Hepatocyte (in vitro differentiated cells): ENCODE data around the gene SUCLG2. TPM values are rescaled to one million over a fixed set of nuclear protein-coding genes. Genes with fewer than 3 reads are reported as not detected.

Experiments
- DNase-seq: peaks from one replicate; pipeline ENCODE4 v3.0.0-alpha.2; 2016; ENCODE audit warnings: low spot score
- H2AFZ ChIP-seq: fragments of 200-600 bp; sonication (generic); 2 replicates; pipeline ENCODE4 v1.6.0; 2016; ENCODE audit warnings: antibody characterized with exemption, mild to moderate bottlenecking
- H3K27ac ChIP-seq: fragments of 200-600 bp; sonication (generic); 2 replicates; pipeline ENCODE4 v1.5.1; 2016; ENCODE audit warnings: mild to moderate bottlenecking
- H3K27me3 ChIP-seq: fragments of 200-600 bp; sonication (generic); 2 replicates; pipeline ENCODE4 v1.6.1; 2016
- H3K36me3 ChIP-seq: fragments of 200-600 bp; sonication (generic); replicated peaks from 2 replicates; pipeline ENCODE4 v1.5.1; 2016; ENCODE audit warnings: low read depth; ENCODE audit not compliant: insufficient read depth
- H3K4me1 ChIP-seq: fragments of 200-600 bp; sonication (generic); 2 replicates; pipeline ENCODE4 v1.5.1; 2016; ENCODE audit warnings: mild to moderate bottlenecking, moderate library complexity; ENCODE audit not compliant: insufficient read depth
- H3K4me2 ChIP-seq: fragments of 200-600 bp; sonication (generic); 2 replicates; pipeline ENCODE4 v1.6.0; 2016
- H3K4me3 ChIP-seq: fragments of 200-600 bp; sonication (generic); 2 replicates; pipeline ENCODE4 v1.5.1; 2016; ENCODE audit warnings: mild to moderate bottlenecking
- H3K79me2 ChIP-seq: fragments of 200-600 bp; sonication (generic); 2 replicates; pipeline ENCODE4 v1.6.0; 2017; ENCODE audit warnings: mild to moderate bottlenecking
- H3K9me2 ChIP-seq: fragments of 200-600 bp; sonication (generic); replicated peaks from 2 replicates; pipeline ENCODE4 v1.6.0; 2017; ENCODE audit warnings: mild to moderate bottlenecking; ENCODE audit not compliant: insufficient read depth
- H3K9me3 ChIP-seq: fragments of 200-600 bp; sonication (generic); 2 replicates; pipeline ENCODE4 v1.5.1; 2016; ENCODE audit warnings: low read depth, mild to moderate bottlenecking
- H4K20me1 ChIP-seq: fragments of 200-600 bp; sonication (generic); 2 replicates; pipeline ENCODE4 v1.6.0; 2016; ENCODE audit warnings: mild to moderate bottlenecking; ENCODE audit not compliant: insufficient read depth, poor library complexity, severe bottlenecking
- EZH2 ChIP-seq: fragments of 200-600 bp; sonication (generic); IDR thresholded peaks from 2 replicates; pipeline ENCODE4 v1.6.1; 2016; ENCODE audit warnings: antibody characterized with exemption, mild to moderate bottlenecking, borderline replicate concordance
- EZH2phosphoT487 ChIP-seq: fragments of 200-600 bp; sonication (generic); IDR thresholded peaks from one replicate; pipeline ENCODE4 v1.6.1; 2018; ENCODE audit warnings: antibody characterized with exemption, mild to moderate bottlenecking, low read depth, moderate library complexity; ENCODE audit not compliant: unreplicated experiment, severe bottlenecking
- WGBS: methylation state at CpG from one replicate; pipeline ENCODE4 v1.1.6; 2016; ENCODE audit warnings: low lambda C conversion rate; ENCODE audit errors: missing lambda C conversion rate; 5-methylcytosine and 5-hydroxymethylcytosine counted together
- polyA plus RNA-seq: library from polyadenylated mRNA; unstranded; fragments of >200 nt; fragmentation: Nextera tagmentation; extraction: Ambion mirVana; gene quantifications from 2 replicates; pipeline ENCODE4 v1.2.1, GENCODE V29; 2016
- total RNA-seq: library from RNA; depleted of rRNA; stranded (reverse); fragments of >200 nt; gene quantifications from 2 replicates; pipeline ENCODE4 v1.2.3, GENCODE V29; 2014
- TF ChIP-seq, protein P1 (sequence below): fragments of 200-600 bp; sonication (generic); IDR thresholded peaks from 2 replicates; pipeline ENCODE4 v1.5.1; 2016; ENCODE audit warnings: antibody characterized with exemption, mild to moderate bottlenecking; ENCODE audit not compliant: poor library complexity

SUCLG2 gene
- total and polyA plus RNA-seq, 2 experiments from 2014 or later: 58.0 to 94.2 TPM

DNA sequence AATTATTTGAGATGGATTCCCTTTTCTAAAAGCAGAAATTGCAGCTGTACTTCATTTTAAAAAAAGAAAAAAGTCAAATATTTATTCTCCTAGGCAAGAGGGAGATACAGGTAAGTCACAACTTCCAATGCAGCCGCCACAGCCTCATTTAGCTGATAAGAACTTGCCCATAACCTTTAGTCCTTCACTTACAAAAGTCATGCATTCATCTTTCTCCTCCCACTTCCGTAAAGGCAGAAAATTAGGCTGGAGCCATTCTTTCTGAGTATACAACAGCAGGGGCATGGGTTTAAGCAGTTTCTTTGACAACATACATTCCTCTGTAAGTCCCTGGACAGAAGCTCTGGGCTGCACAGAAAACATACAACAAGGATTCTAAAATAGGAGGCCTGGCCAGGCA, 4.3 kb downstream of the SUCLG2 start:
- Histone ChIP-seq H4K20me1 (no peaks in the 10 kb centered on the region), H3K36me3 (no peaks in the 10 kb centered on the region), H3K4me1 (peaks cover 46% of the 10 kb centered on the region), H3K27me3 (no peaks in the 10 kb centered on the region), H3K27ac (peak overlapping the region; percentile 99), H3K79me2 (peaks cover 46% of the 10 kb centered on the region), H3K9me3 (no peaks in the 10 kb centered on the region), H3K9me2 (no peaks in the 10 kb centered on the region), H3K4me3 (no peak overlapping the region), H3K4me2 (peak overlapping the region; percentile 54), H2AFZ (no peak overlapping the region)
- TF ChIP-seq EZH2phosphoT487 (no peak), EZH2 (no peak)
- TF ChIP-seq, protein P1, sequence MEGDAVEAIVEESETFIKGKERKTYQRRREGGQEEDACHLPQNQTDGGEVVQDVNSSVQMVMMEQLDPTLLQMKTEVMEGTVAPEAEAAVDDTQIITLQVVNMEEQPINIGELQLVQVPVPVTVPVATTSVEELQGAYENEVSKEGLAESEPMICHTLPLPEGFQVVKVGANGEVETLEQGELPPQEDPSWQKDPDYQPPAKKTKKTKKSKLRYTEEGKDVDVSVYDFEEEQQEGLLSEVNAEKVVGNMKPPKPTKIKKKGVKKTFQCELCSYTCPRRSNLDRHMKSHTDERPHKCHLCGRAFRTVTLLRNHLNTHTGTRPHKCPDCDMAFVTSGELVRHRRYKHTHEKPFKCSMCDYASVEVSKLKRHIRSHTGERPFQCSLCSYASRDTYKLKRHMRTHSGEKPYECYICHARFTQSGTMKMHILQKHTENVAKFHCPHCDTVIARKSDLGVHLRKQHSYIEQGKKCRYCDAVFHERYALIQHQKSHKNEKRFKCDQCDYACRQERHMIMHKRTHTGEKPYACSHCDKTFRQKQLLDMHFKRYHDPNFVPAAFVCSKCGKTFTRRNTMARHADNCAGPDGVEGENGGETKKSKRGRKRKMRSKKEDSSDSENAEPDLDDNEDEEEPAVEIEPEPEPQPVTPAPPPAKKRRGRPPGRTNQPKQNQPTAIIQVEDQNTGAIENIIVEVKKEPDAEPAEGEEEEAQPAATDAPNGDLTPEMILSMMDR: no peak
- 41% methylated on average over 2 of the region's 2 CpGs for WGBS
- DNase-seq: peak; percentile 48

DNA sequence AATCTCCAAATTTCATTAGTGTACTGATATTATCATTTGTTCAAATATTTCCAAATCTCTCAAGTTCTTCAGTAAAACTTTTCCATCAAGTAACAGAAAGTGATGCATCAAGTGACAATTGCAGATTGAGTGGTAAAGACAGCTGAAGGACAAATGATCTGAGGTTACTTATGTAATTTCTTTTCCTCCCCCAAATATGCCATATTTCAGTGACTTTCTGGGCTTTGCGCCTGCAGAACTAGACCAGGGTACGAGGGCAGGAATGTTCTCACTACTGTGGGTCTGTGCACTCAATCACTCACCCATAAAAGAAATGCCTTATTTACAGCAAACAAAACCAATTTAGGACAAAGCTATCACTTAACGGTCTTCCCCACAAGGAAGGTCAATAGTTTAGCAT, 4.7 kb downstream of the SUCLG2 start:
- TF ChIP-seq EZH2 (no peak), EZH2phosphoT487 (no peak)
- TF ChIP-seq, protein P1: no peak
- H3K9me3 ChIP-seq: no peaks in the 10 kb centered on the region
- H2AFZ ChIP-seq: no peak overlapping the region
- peak overlapping the region; percentile 99 for H3K27ac ChIP-seq
- no peaks in the 10 kb centered on the region for H4K20me1 ChIP-seq
- peaks cover 46% of the 10 kb centered on the region for H3K79me2 ChIP-seq
- WGBS: 48% methylated on average over 3 of the region's 3 CpGs
- peak overlapping the region; percentile 54 for H3K4me2 ChIP-seq
- no peaks in the 10 kb centered on the region for H3K36me3 ChIP-seq
- no peak overlapping the region for H3K4me3 ChIP-seq
- H3K4me1 ChIP-seq: peaks cover 42% of the 10 kb centered on the region
- H3K9me2 ChIP-seq: no peaks in the 10 kb centered on the region
- DNase-seq: no peak
- H3K27me3 ChIP-seq: no peaks in the 10 kb centered on the region

DNA sequence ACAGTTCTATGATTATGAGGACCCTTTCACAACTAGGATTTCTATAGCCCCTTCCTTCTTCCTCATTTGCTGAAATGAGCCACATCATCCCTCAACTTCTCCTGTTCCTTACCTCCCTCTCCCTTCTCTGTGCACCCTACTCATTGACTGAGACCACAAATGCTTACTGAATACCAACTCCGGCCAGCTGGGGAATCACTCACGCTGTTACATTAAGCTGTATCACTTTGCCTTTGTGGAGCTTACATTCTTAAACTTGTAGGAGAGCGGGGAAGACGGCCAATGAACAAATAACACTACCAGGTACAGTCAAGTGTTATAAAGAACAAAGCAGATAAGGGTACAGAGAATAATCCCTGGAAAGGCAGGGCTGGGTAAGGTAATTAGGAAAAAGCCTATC, 5.7 kb downstream of the SUCLG2 start:
- Histone ChIP-seq H4K20me1 (no peaks in the 10 kb centered on the region), H3K27me3 (no peaks in the 10 kb centered on the region), H3K36me3 (no peaks in the 10 kb centered on the region), H3K9me2 (no peaks in the 10 kb centered on the region), H3K79me2 (peaks cover 52% of the 10 kb centered on the region), H3K4me1 (peaks cover 41% of the 10 kb centered on the region), H3K9me3 (no peaks in the 10 kb centered on the region), H3K4me3 (no peak overlapping the region), H2AFZ (no peak overlapping the region), H3K27ac (peak overlapping the region; percentile 99), H3K4me2 (peak overlapping the region; percentile 54)
- 39% methylated on average over 4 of the region's 4 CpGs for WGBS
- TF ChIP-seq, protein P1: no peak
- TF ChIP-seq EZH2phosphoT487 (no peak), EZH2 (no peak)
- peak; percentile 35 for DNase-seq

DNA sequence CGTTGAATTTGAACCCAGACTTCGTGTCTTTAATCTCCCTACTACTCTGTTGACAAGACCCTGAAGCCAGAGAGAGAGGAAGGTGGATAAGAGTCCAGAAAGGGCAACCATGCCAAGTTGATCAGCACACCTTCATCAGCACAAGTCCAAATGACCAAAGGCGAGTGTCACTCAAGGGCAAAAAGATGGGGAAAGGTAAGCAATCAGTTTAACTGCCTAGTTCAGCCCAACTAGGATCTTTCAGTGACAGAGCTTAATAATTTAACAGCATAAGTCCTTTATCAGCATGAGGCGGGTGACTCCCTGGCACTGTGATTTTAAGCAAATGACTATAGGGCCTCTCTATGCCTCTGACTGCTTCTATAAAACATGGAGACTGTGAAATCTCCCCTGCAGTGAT, 6.2 kb downstream of the SUCLG2 start:
- Histone ChIP-seq H3K79me2 (peaks cover 52% of the 10 kb centered on the region), H4K20me1 (no peaks in the 10 kb centered on the region), H3K4me1 (peaks cover 37% of the 10 kb centered on the region), H3K27ac (peak overlapping the region; percentile 99), H2AFZ (no peak overlapping the region), H3K4me3 (no peak overlapping the region), H3K27me3 (no peaks in the 10 kb centered on the region), H3K9me3 (no peaks in the 10 kb centered on the region), H3K9me2 (no peaks in the 10 kb centered on the region), H3K36me3 (no peaks in the 10 kb centered on the region), H3K4me2 (peak overlapping the region; percentile 54)
- peak; percentile 37 for DNase-seq
- TF ChIP-seq EZH2: no peak
- TF ChIP-seq, protein P1: no peak
- no peak for TF ChIP-seq EZH2phosphoT487
- 60% methylated on average over 4 of the region's 4 CpGs for WGBS
